Mesodermal cell (in vitro differentiated cells): ENCODE data around the gene PDK2. TPM values are rescaled to one million over a fixed set of nuclear protein-coding genes. Genes with fewer than 3 reads are reported as not detected.

Experiments
- H3K27ac ChIP-seq: 2 replicates; pipeline ENCODE4 v1.7.0; 2013; ENCODE audit warnings: mild to moderate bottlenecking, low read depth, low read length, moderate library complexity; ENCODE audit not compliant: severe bottlenecking
- H3K36me3 ChIP-seq: 2 replicates; pipeline ENCODE4 v1.7.1; 2013; ENCODE audit warnings: mild to moderate bottlenecking, low read length, moderate library complexity; ENCODE audit not compliant: control insufficient read depth, insufficient read depth
- H3K4me1 ChIP-seq: one replicate; pipeline ENCODE4 v1.7.1; 2013; ENCODE audit warnings: mild to moderate bottlenecking, low read length; ENCODE audit not compliant: insufficient read depth, control insufficient read depth, poor library complexity, severe bottlenecking
- H3K4me3 ChIP-seq: 2 replicates; pipeline ENCODE4 v1.7.0; 2013; ENCODE audit warnings: low read length, control low read depth, mild to moderate bottlenecking; ENCODE audit not compliant: insufficient read depth, poor library complexity, severe bottlenecking; ENCODE audit errors: extremely low read depth
- H3K9me3 ChIP-seq: 2 replicates; pipeline ENCODE4 v1.7.1; 2013; ENCODE audit warnings: mild to moderate bottlenecking, low read length, moderate library complexity; ENCODE audit not compliant: control insufficient read depth
- WGBS, 2 experiments: methylation state at CpG; one replicate each; pipeline ENCODE4 v1.1.5; 2013; ENCODE audit warnings: missing lambda C conversion rate in 2 of 2; ENCODE audit not compliant: insufficient coverage in 2 of 2; 5-methylcytosine and 5-hydroxymethylcytosine counted together
- polyA plus RNA-seq, 2 experiments: library from polyadenylated mRNA; stranded (reverse); fragments of 50-300 nt; gene quantifications; one replicate each; pipeline ENCODE4 v1.2.3, GENCODE V29; 2013

Gene PDK2
- 34.0 TPM for polyA plus RNA-seq (2013, experiment 1 of 2)
- polyA plus RNA-seq (2013, experiment 2 of 2), result 27.2 TPM

- no peaks in the 10 kb centered on the region for H3K9me3 ChIP-seq
- peaks cover 2% of the 10 kb centered on the region for H3K4me1 ChIP-seq
- peak within 1 kb of the TSS; percentile 95 for H3K4me3 ChIP-seq
- peak within 1 kb of the TSS; percentile 62 for H3K27ac ChIP-seq
- 0 to 2% methylated on average over 48 to 61 of the region's 68 CpGs for WGBS, 2 experiments
- H3K36me3 ChIP-seq, result peaks cover 6% of the 10 kb centered on the region
These were observed at the start of gene PDK2 for GRCh38 chr17:50094753-50095619. PDK2 (plus strand) TSS chr17:50095351; CDS start chr17:50095436, 85 bp downstream.

- no peak overlapping the region for H3K4me3 ChIP-seq
- H3K36me3 ChIP-seq, result no peaks in the 10 kb centered on the region
- no peaks in the 10 kb centered on the region for H3K9me3 ChIP-seq
- 83 to 86% methylated on average over 2 of the region's 2 CpGs for WGBS, 2 experiments
- H3K27ac ChIP-seq, result no peak overlapping the region
- peaks cover 40% of the 10 kb centered on the region for H3K4me1 ChIP-seq
These were observed 49.0 kb upstream of the PDK2 start for GRCh38 chr17:50046179-50046578.

GRCh38 chr17:50046667-50047066 lies 48.5 kb upstream of the PDK2 start:
- WGBS, 2 experiments, result 75 to 89% methylated on average over 4 of the region's 6 CpGs
- no peaks in the 10 kb centered on the region for H3K9me3 ChIP-seq
- H3K36me3 ChIP-seq, result no peaks in the 10 kb centered on the region
- H3K4me3 ChIP-seq, result no peak overlapping the region
- H3K27ac ChIP-seq, result no peak overlapping the region
- peaks cover 45% of the 10 kb centered on the region for H3K4me1 ChIP-seq

GRCh38 chr17:50047083-50047482 lies 48.1 kb upstream of the PDK2 start:
- peak overlapping the region; percentile 78 for H3K27ac ChIP-seq
- H3K9me3 ChIP-seq, result no peaks in the 10 kb centered on the region
- H3K4me3 ChIP-seq, result no peak overlapping the region
- peaks cover 49% of the 10 kb centered on the region for H3K4me1 ChIP-seq
- 84 to 94% methylated on average over 4 to 6 of the region's 6 CpGs for WGBS, 2 experiments
- H3K36me3 ChIP-seq, result no peaks in the 10 kb centered on the region

GRCh38 chr17:50047488-50048126 lies 47.5 kb upstream of the PDK2 start:
- peaks cover 53% of the 10 kb centered on the region for H3K4me1 ChIP-seq
- no peak overlapping the region for H3K4me3 ChIP-seq
- WGBS, 2 experiments, result 49 to 56% methylated on average over 6 to 7 of the region's 9 CpGs
- peak overlapping the region; percentile 78 for H3K27ac ChIP-seq
- no peaks in the 10 kb centered on the region for H3K36me3 ChIP-seq
- H3K9me3 ChIP-seq, result no peaks in the 10 kb centered on the region

GRCh38 chr17:50048146-50048720 lies 46.9 kb upstream of the PDK2 start:
- 97% methylated on average over 13 to 15 of the region's 17 CpGs for WGBS, 2 experiments
- peaks cover 59% of the 10 kb centered on the region for H3K4me1 ChIP-seq
- no peak overlapping the region for H3K4me3 ChIP-seq

GRCh38 chr17:50048988-50049387 lies 46.2 kb upstream of the PDK2 start:
- Histone ChIP-seq H3K4me3 (no peak overlapping the region), H3K36me3 (no peaks in the 10 kb centered on the region), H3K9me3 (no peaks in the 10 kb centered on the region), H3K4me1 (peaks cover 67% of the 10 kb centered on the region), H3K27ac (no peak overlapping the region)
- 85 to 91% methylated on average over 4 of the region's 4 CpGs for WGBS, 2 experiments

More at GRCh38 chr17:50048146-50048720, 46.9 kb upstream of the PDK2 start:
- Histone ChIP-seq H3K36me3 (no peaks in the 10 kb centered on the region), H3K9me3 (no peaks in the 10 kb centered on the region), H3K27ac (peak overlapping the region; percentile 78)

GRCh38 chr17:50049636-50050035 lies 45.5 kb upstream of the PDK2 start:
- no peaks in the 10 kb centered on the region for H3K9me3 ChIP-seq
- no peak overlapping the region for H3K4me3 ChIP-seq
- H3K36me3 ChIP-seq, result no peaks in the 10 kb centered on the region
- 86 to 87% methylated on average over 3 of the region's 3 CpGs for WGBS, 2 experiments
- H3K27ac ChIP-seq, result no peak overlapping the region
- H3K4me1 ChIP-seq, result peaks cover 69% of the 10 kb centered on the region

- no peak overlapping the region for H3K27ac ChIP-seq
- no peak overlapping the region for H3K4me3 ChIP-seq
- H3K9me3 ChIP-seq, result no peaks in the 10 kb centered on the region
- 98 to 99% methylated on average over 8 to 10 of the region's 12 CpGs for WGBS, 2 experiments
- H3K36me3 ChIP-seq, result no peaks in the 10 kb centered on the region
- H3K4me1 ChIP-seq, result peaks cover 72% of the 10 kb centered on the region
These were observed 44.6 kb upstream of the PDK2 start for GRCh38 chr17:50050431-50051032.

GRCh38 chr17:50051082-50051576 lies 44.0 kb upstream of the PDK2 start:
- Histone ChIP-seq H3K36me3 (no peaks in the 10 kb centered on the region), H3K4me1 (peaks cover 72% of the 10 kb centered on the region), H3K4me3 (no peak overlapping the region), H3K9me3 (no peaks in the 10 kb centered on the region), H3K27ac (peak overlapping the region; percentile 51)
- WGBS, 2 experiments, result 73 to 100% methylated on average over 1 to 3 of the region's 4 CpGs
